Measurements from ENCODE around the gene FLT3.

The FLT3 gene

DNA sequence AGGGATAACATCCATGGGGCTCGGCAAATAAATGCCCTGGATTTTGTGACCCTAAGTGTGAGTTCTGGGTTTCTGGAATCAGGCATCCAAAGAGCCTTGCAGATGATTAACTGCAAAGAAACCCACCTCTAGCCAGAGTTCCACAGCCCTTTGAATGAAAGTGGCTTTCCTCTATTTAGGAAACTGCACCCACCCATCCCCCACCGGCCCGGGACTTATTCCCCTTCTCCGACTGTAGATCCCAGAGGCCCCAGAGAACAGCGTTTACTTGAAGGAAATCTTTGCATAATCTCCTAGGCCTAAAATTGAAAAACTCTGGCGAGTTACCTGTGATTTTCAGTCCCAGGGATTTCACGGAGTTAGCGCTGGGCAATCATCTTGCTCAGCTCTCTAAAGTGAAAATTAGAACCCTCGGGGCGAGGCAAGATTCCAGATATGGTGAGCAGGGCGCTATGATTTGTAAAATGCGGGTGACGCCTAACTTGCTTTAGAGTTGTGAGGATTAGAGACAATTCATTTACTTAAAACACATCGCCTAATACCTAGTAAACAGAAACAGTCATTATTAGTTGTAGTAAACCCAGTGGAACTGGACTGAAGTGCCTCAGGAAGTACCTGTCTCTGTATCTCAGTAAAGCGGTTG is 121.3 kb downstream of the FLT3 start:
- TF ChIP-seq, protein P1, sequence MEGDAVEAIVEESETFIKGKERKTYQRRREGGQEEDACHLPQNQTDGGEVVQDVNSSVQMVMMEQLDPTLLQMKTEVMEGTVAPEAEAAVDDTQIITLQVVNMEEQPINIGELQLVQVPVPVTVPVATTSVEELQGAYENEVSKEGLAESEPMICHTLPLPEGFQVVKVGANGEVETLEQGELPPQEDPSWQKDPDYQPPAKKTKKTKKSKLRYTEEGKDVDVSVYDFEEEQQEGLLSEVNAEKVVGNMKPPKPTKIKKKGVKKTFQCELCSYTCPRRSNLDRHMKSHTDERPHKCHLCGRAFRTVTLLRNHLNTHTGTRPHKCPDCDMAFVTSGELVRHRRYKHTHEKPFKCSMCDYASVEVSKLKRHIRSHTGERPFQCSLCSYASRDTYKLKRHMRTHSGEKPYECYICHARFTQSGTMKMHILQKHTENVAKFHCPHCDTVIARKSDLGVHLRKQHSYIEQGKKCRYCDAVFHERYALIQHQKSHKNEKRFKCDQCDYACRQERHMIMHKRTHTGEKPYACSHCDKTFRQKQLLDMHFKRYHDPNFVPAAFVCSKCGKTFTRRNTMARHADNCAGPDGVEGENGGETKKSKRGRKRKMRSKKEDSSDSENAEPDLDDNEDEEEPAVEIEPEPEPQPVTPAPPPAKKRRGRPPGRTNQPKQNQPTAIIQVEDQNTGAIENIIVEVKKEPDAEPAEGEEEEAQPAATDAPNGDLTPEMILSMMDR (IDR thresholded peaks at IDR 0.05; ENCODE audit: low read depth, low read length, missing control alignments): no peak
- no peak for DNase-seq (ENCODE audit: low read depth)
- no peak overlapping the region for H3K4me3 ChIP-seq (ENCODE audit: low read depth, low read length)

DNA sequence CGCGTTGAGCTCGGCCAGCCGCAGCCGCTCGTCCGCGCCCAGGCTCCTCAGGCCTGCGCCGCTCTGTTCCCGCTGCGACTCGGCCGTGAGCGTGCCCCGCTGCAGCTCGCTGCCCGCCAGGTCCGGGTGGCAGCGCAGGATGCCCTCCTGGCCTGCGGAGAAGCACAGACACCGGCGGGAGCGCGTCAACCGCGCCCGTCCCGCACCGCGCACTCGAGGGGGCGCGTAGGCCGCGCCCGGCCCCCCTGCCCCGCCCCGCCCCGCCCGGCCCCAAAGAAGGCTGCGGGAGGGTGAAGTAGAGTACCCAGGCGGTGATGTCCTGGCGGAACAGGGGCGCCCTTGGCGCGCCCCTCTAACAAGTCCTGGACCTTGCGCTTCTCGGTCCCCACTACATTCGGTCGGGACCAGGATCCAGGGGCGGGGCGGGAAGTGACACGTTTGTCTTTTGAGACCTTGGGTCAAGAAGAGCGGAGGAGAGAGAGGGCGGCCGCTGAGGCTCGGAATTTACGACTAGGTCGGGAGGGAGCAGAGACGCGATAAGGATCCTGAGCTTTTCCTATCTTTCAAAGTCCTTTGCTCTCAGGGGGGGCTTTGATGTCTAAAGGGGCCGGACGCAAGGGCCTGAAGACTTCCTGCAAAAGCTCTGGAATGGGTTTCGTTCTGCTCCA is 121.9 kb downstream of the FLT3 start:
- TF ChIP-seq, protein P1 (IDR thresholded peaks at IDR 0.05; ENCODE audit: low read depth, low read length, missing control alignments): no peak
- no peak overlapping the region for H3K4me3 ChIP-seq (ENCODE audit: low read depth, low read length)

DNA sequence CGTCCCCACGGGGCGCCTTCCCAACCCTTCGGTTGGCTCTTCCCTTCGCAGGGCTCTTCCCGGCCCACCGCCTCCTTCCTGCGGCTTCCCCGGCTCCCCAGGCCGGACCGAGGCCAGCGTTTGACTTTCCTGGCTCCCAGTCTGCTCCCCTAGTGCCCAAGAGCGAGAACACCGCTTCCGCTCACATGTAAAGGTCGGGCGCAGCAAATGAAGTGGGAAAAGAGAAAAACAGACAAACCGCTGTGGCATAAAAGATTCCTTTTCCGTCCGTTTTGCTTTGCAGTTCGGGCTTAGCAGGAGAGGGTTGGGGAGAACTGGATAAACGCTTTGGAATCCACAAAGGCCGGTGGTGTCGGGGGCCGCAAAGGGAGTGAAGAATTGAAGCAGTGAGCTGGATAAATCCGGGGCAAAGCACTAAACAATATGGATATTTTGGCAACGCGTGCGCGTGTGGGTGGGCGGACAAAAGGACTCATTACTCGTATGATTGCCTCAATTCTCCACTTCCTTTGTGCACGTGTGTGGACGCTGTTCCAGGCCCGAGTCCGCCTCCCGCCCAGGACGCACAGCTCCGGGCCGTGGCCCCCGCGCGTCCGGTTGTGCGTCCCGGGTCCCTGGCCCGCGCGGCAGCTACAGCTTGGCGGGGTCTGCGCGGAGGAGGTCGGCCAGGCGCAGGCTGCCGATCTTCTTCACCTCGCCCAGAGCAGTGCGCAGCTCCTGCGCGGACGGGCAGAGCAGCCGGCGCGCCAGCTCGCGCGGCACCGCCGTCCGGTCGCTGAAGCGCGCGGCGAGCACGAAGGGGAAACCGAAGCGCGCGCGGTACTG is 122.7 kb downstream of the FLT3 start:
- TF ChIP-seq, protein P1 (IDR thresholded peaks at IDR 0.05; ENCODE audit: low read depth, low read length, missing control alignments): no peak
- no peak for DNase-seq (ENCODE audit: low read depth)
- H3K4me3 ChIP-seq (ENCODE audit: low read depth, low read length): no peak overlapping the region

More for the DNA sequence above, 121.9 kb downstream of the FLT3 start:
- no peak for DNase-seq (ENCODE audit: low read depth)

DNA sequence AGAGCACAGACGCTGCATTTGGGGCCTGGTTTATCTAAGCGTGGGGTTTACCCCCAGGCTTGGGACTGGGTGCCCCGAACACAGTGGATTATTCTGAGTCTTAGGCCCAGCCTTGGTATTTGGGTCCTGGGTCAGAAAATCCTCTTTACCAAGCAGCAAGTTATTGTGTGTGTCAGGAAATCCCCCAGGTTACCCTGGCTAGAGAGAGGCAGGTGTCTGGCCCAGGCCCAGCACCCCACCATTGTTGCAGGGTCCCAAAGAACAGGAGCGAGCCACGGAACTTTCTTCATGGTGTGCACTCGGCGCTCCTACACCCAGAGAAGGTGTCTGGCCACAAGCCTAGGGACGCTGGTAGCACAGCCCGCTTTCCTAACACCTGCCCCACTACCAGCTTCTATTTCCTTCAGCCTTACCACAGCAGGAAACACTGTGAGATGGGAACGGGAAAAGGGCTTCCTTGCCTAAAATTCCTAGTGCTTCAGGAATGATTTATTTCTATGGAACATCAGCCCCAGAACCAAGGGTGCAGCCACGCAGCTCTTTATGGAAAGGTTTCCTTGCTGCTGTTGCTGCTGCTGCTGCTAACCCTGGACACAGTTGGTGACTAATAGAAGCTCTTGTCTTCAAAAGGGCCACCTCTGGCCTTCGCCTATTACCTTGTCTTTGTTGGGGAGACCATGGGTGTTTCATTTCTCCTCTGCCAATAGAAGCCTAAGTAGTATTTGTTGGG is 123.8 kb downstream of the FLT3 start:
- TF ChIP-seq, protein P1 (IDR thresholded peaks at IDR 0.05; ENCODE audit: low read depth, low read length, missing control alignments): no peak
- no peak for DNase-seq (ENCODE audit: low read depth)
- H3K4me3 ChIP-seq (ENCODE audit: low read depth, low read length): no peak overlapping the region

DNA sequence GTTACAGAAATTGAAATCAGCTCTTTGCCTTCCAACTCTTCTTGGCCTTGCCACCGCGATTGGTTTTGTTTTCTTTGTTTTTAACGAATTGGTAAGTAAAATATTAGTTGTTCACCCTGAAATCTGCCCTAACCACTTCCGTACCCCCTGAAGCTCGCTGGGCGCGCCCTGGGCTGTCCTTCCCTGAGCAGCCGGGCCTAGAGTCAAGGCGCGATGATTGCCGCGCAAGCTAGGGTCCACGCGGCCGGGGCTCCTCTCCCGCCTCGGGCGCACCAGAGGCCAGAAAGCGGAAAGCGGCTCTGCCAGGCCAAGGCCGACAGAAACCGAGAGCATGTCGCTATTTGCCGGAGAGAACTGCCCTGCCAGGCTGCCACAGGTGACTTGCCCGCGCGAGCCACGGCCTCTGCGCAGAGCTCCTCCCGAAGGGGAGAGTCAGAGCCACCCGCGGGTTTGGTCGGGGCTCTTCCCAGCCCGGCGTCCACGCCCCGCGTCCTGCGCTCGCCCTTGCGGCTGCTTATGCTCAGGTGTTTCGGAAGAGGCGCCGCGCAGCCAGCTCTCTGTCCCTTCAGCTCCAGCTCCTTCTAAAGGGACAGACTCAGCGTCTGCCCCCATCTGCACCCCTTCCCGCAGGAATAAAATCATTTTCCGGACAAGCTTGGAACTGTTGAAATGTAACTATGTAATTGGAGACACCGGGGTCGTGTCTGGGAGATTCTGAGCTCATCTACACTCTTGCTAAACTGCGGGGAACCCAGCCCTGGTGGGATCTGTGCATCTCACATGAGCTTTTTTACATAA is 124.6 kb downstream of the FLT3 start:
- DNase-seq (ENCODE audit: low read depth): no peak
- TF ChIP-seq, protein P1 (IDR thresholded peaks at IDR 0.05; ENCODE audit: low read depth, low read length, missing control alignments): no peak
- no peak overlapping the region for H3K4me3 ChIP-seq (ENCODE audit: low read depth, low read length)
